ENCODE measurements around the gene VDR.

VDR gene

DNA sequence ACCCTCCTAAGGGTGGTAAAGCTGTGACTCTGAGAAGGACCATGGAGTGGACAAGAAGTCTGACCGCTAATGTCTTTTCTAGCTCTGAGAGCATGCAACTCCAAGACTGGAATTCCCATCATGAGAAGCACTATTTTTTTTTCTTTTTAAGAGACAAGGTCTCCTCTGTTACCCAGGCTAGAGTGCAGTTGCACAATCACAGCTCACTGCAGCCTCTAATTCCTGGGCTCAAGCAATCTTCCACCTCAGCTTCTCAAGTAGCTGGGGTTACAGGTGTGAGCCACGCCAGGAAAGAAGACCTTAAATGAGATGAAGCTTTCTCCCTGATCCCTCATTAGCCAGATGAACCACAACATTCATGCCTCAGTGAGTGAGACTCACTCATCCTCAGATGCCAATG, 19.2 kb downstream of the VDR start:
- Histone ChIP-seq H3K9me3 (replicated peaks in 1 of 11) (no peaks in the 10 kb centered on the region), H3K4me3 (no peak overlapping the region), H3K9ac (no peak overlapping the region), H3K4me1 (peaks cover 54 to 86% (median 69%) of the 10 kb centered on the region in 10 experiments), H3K4me2 (peak overlapping the region; percentile 80 to 98 (median 92)), H3K27ac (no peak overlapping the region), H3K27me3 (peaks cover 0 to 6% (median 0%) of the 10 kb centered on the region in 11 experiments; a peak in 2 of 22 replicates), H4K20me1 (peaks cover 0 to 43% (median 0%) of the 10 kb centered on the region in 11 experiments; a peak in 3 of 22 replicates), H3K36me3 (0 out of 22 replicates have a peak, but pooled peaks cover 0 to 6% (median 0%) of the 10 kb centered on the region in 11 experiments)
- peak in 3 of 11 experiments; percentile 10 to 73 (median 54); a peak in 5 of 22 replicates for TF ChIP-seq Cebpa-rat (IDR thresholded peaks at IDR 0.05)

GRCh38 chr12:47885012-47885501, 19.7 kb downstream of the VDR start:
- H4K20me1 ChIP-seq: peaks cover 0 to 43% (median 0%) of the 10 kb centered on the region in 11 experiments; a peak in 3 of 22 replicates
- peaks cover 59 to 87% (median 74%) of the 10 kb centered on the region in 10 experiments for H3K4me1 ChIP-seq
- H3K4me3 ChIP-seq: no peak overlapping the region
- no peak overlapping the region for H3K27ac ChIP-seq
- 0 out of 22 replicates have a peak, but pooled peaks cover 0 to 6% (median 0%) of the 10 kb centered on the region in 11 experiments for H3K36me3 ChIP-seq
- peaks cover 0 to 6% (median 0%) of the 10 kb centered on the region in 11 experiments; a peak in 2 of 22 replicates for H3K27me3 ChIP-seq
- H3K4me2 ChIP-seq: peak overlapping the region; percentile 80 to 98 (median 92)
- TF ChIP-seq Cebpa-rat (IDR thresholded peaks at IDR 0.05): no peak
- H3K9ac ChIP-seq: no peak overlapping the region
- H3K9me3 ChIP-seq (replicated peaks in 1 of 11): no peaks in the 10 kb centered on the region

DNA sequence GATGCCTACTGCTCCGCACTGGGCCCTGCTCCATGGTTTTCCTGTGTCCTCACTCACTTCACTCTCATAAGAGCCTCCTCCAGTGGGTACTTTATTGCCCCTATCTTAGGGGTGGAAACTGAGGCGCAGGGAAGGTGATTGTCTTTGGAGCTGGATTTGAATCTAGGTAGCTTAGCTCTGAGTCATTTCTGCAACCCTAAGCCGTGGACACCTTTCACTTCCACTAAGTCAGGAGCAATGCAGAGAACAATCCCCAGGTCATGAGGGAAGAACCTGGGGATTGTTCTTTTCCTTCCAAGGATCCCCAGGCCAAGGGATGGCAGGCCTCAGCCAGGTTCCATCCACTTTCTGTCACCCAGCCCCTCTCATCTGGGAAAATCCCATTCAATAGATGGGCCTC, 20.3 kb downstream of the VDR start:
- Histone ChIP-seq H4K20me1 (peaks cover 0 to 43% (median 0%) of the 10 kb centered on the region in 11 experiments; a peak in 3 of 22 replicates), H3K27ac (no peak overlapping the region), H3K4me1 (peaks cover 65 to 87% (median 79%) of the 10 kb centered on the region in 10 experiments), H3K27me3 (peaks cover 0 to 6% (median 0%) of the 10 kb centered on the region in 11 experiments; a peak in 2 of 22 replicates), H3K36me3 (peaks cover 0 to 6% (median 0%) of the 10 kb centered on the region in 11 experiments; a peak in 1 of 22 replicates), H3K4me2 (peak overlapping the region; percentile 80 to 98 (median 92)), H3K9me3 (replicated peaks in 1 of 11) (no peaks in the 10 kb centered on the region), H3K9ac (no peak overlapping the region), H3K4me3 (no peak overlapping the region)
- no peak for TF ChIP-seq Cebpa-rat (IDR thresholded peaks at IDR 0.05)

DNA sequence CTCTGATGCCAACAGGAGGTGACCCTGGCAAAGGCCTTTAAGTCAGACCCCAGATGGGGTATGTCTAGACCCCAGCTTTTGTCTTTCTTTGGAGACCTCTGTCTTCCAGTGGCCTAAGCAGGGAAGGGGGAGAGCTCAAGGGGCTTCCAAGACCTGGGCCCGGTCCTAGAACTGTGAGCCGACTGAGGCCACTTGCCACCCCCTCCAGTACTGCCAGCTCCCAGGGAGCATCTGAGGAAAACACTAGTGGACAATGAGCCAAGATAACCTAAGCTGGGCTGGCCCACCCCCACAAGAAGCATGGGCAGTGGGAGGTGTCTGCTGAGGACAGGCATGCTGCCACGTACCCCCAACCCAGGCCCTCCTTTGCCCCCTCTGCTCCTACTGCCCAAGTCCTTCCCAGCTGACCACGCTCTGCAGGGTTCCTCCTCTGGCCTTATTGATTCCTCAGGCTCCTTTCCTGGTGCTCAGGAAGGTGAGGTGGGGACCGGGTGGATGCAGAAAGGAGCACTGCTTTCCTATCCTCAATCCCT, 21.1 kb downstream of the VDR start:
- Histone ChIP-seq H3K4me1 (peaks cover 67 to 82% (median 73%) of the 10 kb centered on the region in 10 experiments), H3K9ac (peak overlapping the region in 7 of 11 experiments; percentile 24 to 62 (median 51); a peak in 9 of 22 replicates), H3K27me3 (peaks cover 0 to 7% (median 0%) of the 10 kb centered on the region in 11 experiments; a peak in 2 of 22 replicates), H3K4me2 (peak overlapping the region; percentile 80 to 98 (median 92)), H4K20me1 (peaks cover 0 to 45% (median 0%) of the 10 kb centered on the region in 11 experiments; a peak in 3 of 22 replicates), H3K36me3 (peaks cover 0 to 7% (median 0%) of the 10 kb centered on the region in 11 experiments; a peak in 8 of 22 replicates), H3K27ac (peak overlapping the region in 6 of 11 experiments; percentile 27 to 69 (median 57); a peak in 9 of 22 replicates), H3K9me3 (replicated peaks in 1 of 11) (no peaks in the 10 kb centered on the region), H3K4me3 (no peak overlapping the region; a peak in 1 of 20 replicates)
- no peak for TF ChIP-seq Cebpa-rat (IDR thresholded peaks at IDR 0.05)

DNA sequence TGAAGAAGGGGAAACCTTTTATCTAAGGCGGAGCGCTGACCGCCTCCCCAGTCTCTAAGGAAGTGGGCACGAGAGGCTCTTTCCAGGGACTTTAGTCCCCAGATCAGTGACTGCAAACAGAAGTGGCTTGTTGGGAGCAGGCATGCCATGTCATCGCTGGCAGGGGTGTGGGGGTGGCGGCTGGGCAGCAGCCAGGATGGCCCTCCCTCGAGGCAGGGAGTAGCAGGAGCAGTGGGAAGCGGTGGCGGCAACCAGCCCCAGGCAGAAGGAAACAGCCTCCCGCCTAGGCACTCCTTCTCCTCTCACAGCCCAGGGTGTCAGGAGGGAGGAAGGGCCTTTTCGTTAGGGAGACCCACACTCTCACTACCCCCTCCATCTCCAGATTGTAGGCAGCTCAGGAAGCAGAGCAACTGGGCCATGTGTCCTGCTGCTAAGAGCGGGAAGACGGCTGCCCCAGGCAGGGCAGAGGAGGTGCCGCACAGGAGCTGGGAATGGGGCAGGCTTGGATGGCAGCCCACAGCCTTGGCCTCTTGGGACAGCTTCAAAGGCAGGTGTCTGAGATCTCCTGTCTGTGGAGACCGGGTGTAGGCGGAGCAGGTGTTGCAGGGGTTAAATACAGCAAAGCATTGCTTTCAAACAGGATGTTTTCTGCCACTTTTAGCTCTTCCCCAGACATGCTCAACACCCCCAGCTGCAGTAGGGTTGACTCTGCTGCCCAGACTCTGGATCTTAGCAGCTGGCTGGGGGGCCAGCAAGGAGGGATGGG, 21.8 kb downstream of the VDR start:
- Histone ChIP-seq H3K27me3 (peaks cover 0 to 13% (median 0%) of the 10 kb centered on the region in 11 experiments; a peak in 2 of 22 replicates), H3K36me3 (peaks cover 0 to 15% (median 0%) of the 10 kb centered on the region in 11 experiments; a peak in 8 of 22 replicates), H3K9ac (peak overlapping the region; percentile 11 to 62 (median 51); a peak in 19 of 22 replicates), H4K20me1 (peaks cover 0 to 52% (median 0%) of the 10 kb centered on the region in 11 experiments; a peak in 3 of 22 replicates), H3K9me3 (replicated peaks in 1 of 11) (no peaks in the 10 kb centered on the region), H3K27ac (peak overlapping the region in 10 of 11 experiments; percentile 11 to 69 (median 57); a peak in 19 of 22 replicates), H3K4me2 (peak overlapping the region; percentile 80 to 98 (median 92)), H3K4me1 (peaks cover 67 to 75% (median 70%) of the 10 kb centered on the region in 10 experiments), H3K4me3 (peak overlapping the region; percentile 1 to 43 (median 14); a peak in 9 of 20 replicates)
- no peak for TF ChIP-seq Cebpa-rat (IDR thresholded peaks at IDR 0.05)

- peak overlapping the region in 1 of 11 experiments; percentile 32; a peak in 1 of 22 replicates for H3K9ac ChIP-seq
- peaks cover 0 to 20% (median 3%) of the 10 kb centered on the region in 11 experiments; a peak in 9 of 22 replicates for H3K36me3 ChIP-seq
- H4K20me1 ChIP-seq: peaks cover 0 to 59% (median 0%) of the 10 kb centered on the region in 11 experiments; a peak in 3 of 22 replicates
- TF ChIP-seq Cebpa-rat (IDR thresholded peaks at IDR 0.05): peak in 3 of 11 experiments; percentile 16 to 67 (median 32); a peak in 5 of 22 replicates
- H3K27ac ChIP-seq: peak overlapping the region in 7 of 11 experiments; percentile 12 to 65 (median 45); a peak in 11 of 22 replicates
- peaks cover 0 to 13% (median 0%) of the 10 kb centered on the region in 11 experiments; a peak in 2 of 22 replicates for H3K27me3 ChIP-seq
- peak overlapping the region; percentile 80 to 98 (median 92) for H3K4me2 ChIP-seq
- no peaks in the 10 kb centered on the region for H3K9me3 ChIP-seq (replicated peaks in 1 of 11)
- peaks cover 67 to 74% (median 70%) of the 10 kb centered on the region in 10 experiments for H3K4me1 ChIP-seq
- peak overlapping the region in 1 of 10 experiments; percentile 43; a peak in 1 of 20 replicates for H3K4me3 ChIP-seq
Observed at GRCh38 chr12:47881826-47882427, 22.9 kb downstream of the VDR start.

DNA sequence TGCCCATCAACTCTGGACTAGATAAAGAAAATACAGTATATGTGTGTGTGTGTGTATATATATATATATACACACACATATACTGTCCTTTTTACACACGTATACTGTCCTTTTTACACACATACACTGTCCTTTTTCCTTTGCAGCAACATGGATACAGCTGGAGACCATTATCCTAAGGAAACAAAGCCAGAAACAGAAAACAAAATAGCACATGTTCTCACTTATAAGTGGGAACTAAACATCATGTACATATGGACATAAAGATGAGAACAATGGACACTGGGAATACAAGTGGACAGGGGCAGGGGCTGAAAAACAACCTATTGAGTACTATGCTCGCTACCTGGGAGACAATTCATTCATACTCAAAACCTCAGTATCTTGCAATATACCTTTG, 23.7 kb downstream of the VDR start:
- 0 out of 22 replicates have a peak overlapping the region, but pooled peaks of 1 of the 11 experiments have one; percentile 2 for H3K27ac ChIP-seq

More for the DNA sequence above, 23.7 kb downstream of the VDR start:
- H3K4me2 ChIP-seq: peak overlapping the region in 8 of 11 experiments; percentile 9 to 97 (median 91); a peak in 11 of 22 replicates
- H4K20me1 ChIP-seq: peaks cover 0 to 59% (median 0%) of the 10 kb centered on the region in 11 experiments; a peak in 3 of 22 replicates
- peaks cover 0 to 13% (median 0%) of the 10 kb centered on the region in 11 experiments; a peak in 2 of 22 replicates for H3K27me3 ChIP-seq
- H3K36me3 ChIP-seq: peaks cover 0 to 29% (median 11%) of the 10 kb centered on the region in 11 experiments; a peak in 9 of 22 replicates
- TF ChIP-seq Cebpa-rat (IDR thresholded peaks at IDR 0.05): no peak
- H3K4me1 ChIP-seq: peaks cover 60 to 66% (median 64%) of the 10 kb centered on the region in 10 experiments
- H3K9me3 ChIP-seq (replicated peaks in 1 of 11): no peaks in the 10 kb centered on the region
- no peak overlapping the region for H3K9ac ChIP-seq
- H3K4me3 ChIP-seq: no peak overlapping the region
